A204.1 (cell line): Measurements from ENCODE around the gene C21orf58.

ENCODE experiments used
- FAIRE-seq: peaks from 2 replicates; lab custom pipeline; 2012; peaks lifted over from hg19 to GRCh38; lab: Jason Lieb, UNC

Gene C21orf58

DNA sequence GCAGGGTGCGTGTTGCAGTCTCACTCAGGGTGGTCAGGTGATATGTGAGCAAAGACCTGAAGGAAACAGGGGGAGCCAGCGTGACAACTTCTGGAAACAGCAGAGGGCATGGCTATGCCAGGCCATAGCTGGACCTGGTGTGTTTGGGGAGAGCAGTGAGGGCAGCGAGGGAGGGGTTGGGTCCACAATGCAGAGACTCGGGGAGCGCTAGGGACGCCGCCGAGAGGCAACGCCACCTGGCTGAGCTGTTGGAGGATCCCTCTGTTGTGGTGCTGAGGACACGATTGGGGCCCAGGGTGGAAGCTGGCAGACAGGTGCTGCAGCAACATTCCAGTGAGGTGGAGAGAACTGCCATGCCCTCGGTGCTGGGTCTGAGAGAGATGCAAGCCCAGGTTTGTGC is 68.5 kb downstream of the C21orf58 start:
- no peak for FAIRE-seq

GRCh38 chr21:46254208-46254975 is 69.3 kb downstream of the C21orf58 start:
- FAIRE-seq = no peak

DNA sequence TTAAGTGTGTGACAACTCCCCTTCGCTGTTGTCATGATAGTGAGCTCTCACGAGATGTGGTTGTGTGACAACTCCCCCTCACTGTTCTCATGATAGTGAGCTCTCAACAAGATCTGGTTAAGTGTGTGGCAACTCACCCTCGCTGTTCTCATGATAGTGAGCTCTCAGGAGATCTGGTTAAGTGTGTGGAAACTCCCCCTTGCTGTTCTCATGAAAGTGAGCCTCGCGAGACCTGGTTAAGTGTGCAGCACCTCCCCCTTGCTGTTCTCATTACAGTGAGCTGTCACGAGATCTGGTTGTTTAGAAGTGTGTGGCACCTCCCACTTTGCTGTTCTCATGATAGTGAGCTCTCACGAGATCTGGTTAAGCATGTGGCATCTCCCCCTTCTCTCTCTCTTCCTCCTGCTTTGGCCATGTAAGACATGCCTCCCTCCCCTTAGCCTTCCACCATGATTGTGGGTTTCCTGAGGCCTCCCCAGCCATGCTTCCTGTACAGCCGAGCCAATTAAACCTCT is 70.0 kb downstream of the C21orf58 start:
- FAIRE-seq = no peak

GRCh38 chr21:46252840-46253239 is 70.8 kb downstream of the C21orf58 start:
- no peak for FAIRE-seq
